HepG2 (cell line): ENCODE results near the gene UBL7. TPM values are rescaled to one million over a fixed set of nuclear protein-coding genes. Genes with fewer than 3 reads are reported as not detected.

ENCODE experiments used
- ATAD3A ChIP-seq: sonication (generic); formaldehyde crosslinking; IDR thresholded peaks from 2 replicates; pipeline ENCODE4 v1.4.0; 2020; ENCODE audit warnings: missing genetic modification reagents
- CEBPG ChIP-seq: IDR thresholded peaks from 2 replicates; pipeline ENCODE4 v1.6.1; 2016
- ERF ChIP-seq: IDR thresholded peaks from 2 replicates; pipeline ENCODE4 v1.6.1; 2018; ENCODE audit warnings: missing biosample characterization, missing genetic modification reagents
- ETV5 ChIP-seq: IDR thresholded peaks from 2 replicates; pipeline ENCODE4 v1.6.1; 2018; ENCODE audit warnings: missing biosample characterization, missing genetic modification reagents, inconsistent platforms, borderline replicate concordance
- FOXK2 ChIP-seq: fragments of 450-650 bp; IDR thresholded peaks from 2 replicates; pipeline ENCODE4 v1.6.1; 2016
- GPN1 ChIP-seq: sonication (generic); formaldehyde crosslinking; IDR thresholded peaks from 2 replicates; pipeline ENCODE4 v1.5.1; 2020; ENCODE audit warnings: missing genetic modification reagents, borderline replicate concordance
- ISL2 ChIP-seq: sonication (generic); formaldehyde crosslinking; IDR thresholded peaks from 2 replicates; pipeline ENCODE4 v1.5.0; 2020; ENCODE audit warnings: missing genetic modification reagents
- RORA ChIP-seq: sonication (generic); formaldehyde crosslinking; IDR thresholded peaks from 2 replicates; pipeline ENCODE4 v1.5.0; 2020; ENCODE audit warnings: mild to moderate bottlenecking, missing genetic modification reagents, moderate library complexity
- SMARCE1 ChIP-seq: fragments of 450-650 bp; IDR thresholded peaks from 2 replicates; pipeline ENCODE4 v1.6.1; 2017; ENCODE audit warnings: borderline replicate concordance
- SRSF1 ChIP-seq: fragments of 200-400 bp; formaldehyde crosslinking; optimal IDR thresholded peaks from 2 replicates; pipeline ENCODE3; 2017; ENCODE audit warnings: mild to moderate bottlenecking, low read depth, low read length, moderate library complexity
- TOPORS ChIP-seq: sonication (generic); formaldehyde crosslinking; IDR thresholded peaks from 2 replicates; pipeline ENCODE4 v1.8.0; 2023; ENCODE audit warnings: mild to moderate bottlenecking, missing genetic modification reagents
- ZFP36L2 ChIP-seq: sonication (generic); formaldehyde crosslinking; IDR thresholded peaks from 2 replicates; pipeline ENCODE4 v1.4.0; 2020; ENCODE audit warnings: missing genetic modification reagents
- ZFP62 ChIP-seq: sonication (generic); formaldehyde crosslinking; IDR thresholded peaks from 2 replicates; pipeline ENCODE4 v1.4.0; 2020; ENCODE audit warnings: missing genetic modification reagents
- ZNF333 ChIP-seq: sonication (generic); formaldehyde crosslinking; IDR thresholded peaks from 2 replicates; pipeline ENCODE4 v1.4.0; 2020; ENCODE audit warnings: mild to moderate bottlenecking, missing genetic modification reagents, borderline replicate concordance
- ZNF615 ChIP-seq: sonication (generic); formaldehyde crosslinking; IDR thresholded peaks from 2 replicates; pipeline ENCODE4 v1.5.0; 2020; ENCODE audit warnings: mild to moderate bottlenecking, missing genetic modification reagents, borderline replicate concordance
- ZNF776 ChIP-seq: sonication (generic); formaldehyde crosslinking; IDR thresholded peaks from 2 replicates; pipeline ENCODE4 v1.4.0; 2020; ENCODE audit warnings: mild to moderate bottlenecking, missing genetic modification reagents
- polyA plus RNA-seq, 8 experiments: library from polyadenylated mRNA; depleted of rRNA in 3 of 8; stranded (reverse) in 7 of 8; unstranded in 1 of 8; fragments of >200 nt; fragmentation: Illumina TruSeq in 4 of 8; extraction: Trizol in 4 of 8; gene quantifications; 2 replicates each; pipeline versions ENCODE4 v1.2.1 to v1.2.3, GENCODE V29; 2011 to 2016; ENCODE audit warnings: low read depth in 4 of 8, missing spikeins in 1 of 8, mixed read lengths in 1 of 8; ENCODE audit not compliant: insufficient read depth in 1 of 8
- total RNA-seq, 5 experiments: library from RNA; depleted of rRNA; stranded (reverse); fragments of >200 nt; fragmentation: Illumina TruSeq; extraction: Trizol; gene quantifications; 2 replicates each; pipeline ENCODE4 v1.2.3, GENCODE V29; 2016; ENCODE audit warnings: low read depth in 1 of 5
- TF ChIP-seq, protein P1 (sequence below): sonication (generic); formaldehyde crosslinking; IDR thresholded peaks from 2 replicates; pipeline ENCODE4 v1.8.0; 2022; ENCODE audit warnings: missing genetic modification reagents, mild to moderate bottlenecking, borderline replicate concordance
- TF ChIP-seq, protein P2 (sequence below): sonication (generic); formaldehyde crosslinking; IDR thresholded peaks from 2 replicates; pipeline ENCODE4 v1.8.1; 2023; ENCODE audit warnings: missing genetic modification reagents, mild to moderate bottlenecking, borderline replicate concordance
- TF ChIP-seq, protein P3 (sequence below), 2 experiments: sonication (generic) in 1 of 2; formaldehyde crosslinking in 1 of 2; IDR thresholded peaks; 2 replicates each; pipeline versions ENCODE4 v1.4.0 to v1.6.1; 2016 to 2020; ENCODE audit warnings: borderline replicate concordance in 1 of 2, low read depth in 1 of 2, mild to moderate bottlenecking in 1 of 2, missing genetic modification reagents in 1 of 2
- TF ChIP-seq, protein P4 (sequence below): IDR thresholded peaks from 2 replicates; pipeline ENCODE4 v1.6.1; 2012; ENCODE audit warnings: low read length, improper control_type of control experiment
- TF ChIP-seq, protein P5 (sequence below): sonication (generic); IDR thresholded peaks from 2 replicates; pipeline ENCODE4 v1.6.1; 2016; ENCODE audit warnings: low read depth, borderline replicate concordance

The UBL7 gene
- total and polyA plus RNA-seq, 2 of the 13 experiments (the other 11 are each of a cell fraction or from before 2014, with no cell fraction given): 55.0 to 63.5 TPM

DNA sequence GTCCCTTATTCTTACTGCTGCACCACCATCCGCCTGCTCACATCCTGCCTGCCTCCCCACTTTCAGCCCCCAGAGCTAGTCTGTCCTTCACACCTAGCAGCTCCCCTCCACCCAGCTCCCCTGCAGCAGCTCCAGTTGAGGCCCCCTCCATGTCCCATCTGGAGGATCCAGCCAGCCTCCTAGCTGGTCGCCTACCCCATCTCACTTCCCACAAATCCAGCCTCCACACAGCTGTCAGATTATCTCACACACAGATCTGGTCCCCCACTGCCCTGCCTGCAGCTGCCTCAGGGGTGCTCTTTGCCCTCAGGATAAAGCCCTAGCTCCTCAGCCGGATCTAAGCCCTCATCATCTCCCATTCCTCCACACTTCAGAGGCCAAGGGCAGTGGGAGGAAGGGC lies 18.4 kb downstream of the UBL7 start (continued):
- TF ChIP-seq, protein P1, sequence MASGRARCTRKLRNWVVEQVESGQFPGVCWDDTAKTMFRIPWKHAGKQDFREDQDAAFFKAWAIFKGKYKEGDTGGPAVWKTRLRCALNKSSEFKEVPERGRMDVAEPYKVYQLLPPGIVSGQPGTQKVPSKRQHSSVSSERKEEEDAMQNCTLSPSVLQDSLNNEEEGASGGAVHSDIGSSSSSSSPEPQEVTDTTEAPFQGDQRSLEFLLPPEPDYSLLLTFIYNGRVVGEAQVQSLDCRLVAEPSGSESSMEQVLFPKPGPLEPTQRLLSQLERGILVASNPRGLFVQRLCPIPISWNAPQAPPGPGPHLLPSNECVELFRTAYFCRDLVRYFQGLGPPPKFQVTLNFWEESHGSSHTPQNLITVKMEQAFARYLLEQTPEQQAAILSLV (CRISPR knock-in tag): no peak
- TF ChIP-seq FOXK2: no peak
- TF ChIP-seq, protein P2, sequence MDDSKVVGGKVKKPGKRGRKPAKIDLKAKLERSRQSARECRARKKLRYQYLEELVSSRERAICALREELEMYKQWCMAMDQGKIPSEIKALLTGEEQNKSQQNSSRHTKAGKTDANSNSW: no peak
- no peak for TF ChIP-seq ZFP36L2
- TF ChIP-seq, protein P3, sequence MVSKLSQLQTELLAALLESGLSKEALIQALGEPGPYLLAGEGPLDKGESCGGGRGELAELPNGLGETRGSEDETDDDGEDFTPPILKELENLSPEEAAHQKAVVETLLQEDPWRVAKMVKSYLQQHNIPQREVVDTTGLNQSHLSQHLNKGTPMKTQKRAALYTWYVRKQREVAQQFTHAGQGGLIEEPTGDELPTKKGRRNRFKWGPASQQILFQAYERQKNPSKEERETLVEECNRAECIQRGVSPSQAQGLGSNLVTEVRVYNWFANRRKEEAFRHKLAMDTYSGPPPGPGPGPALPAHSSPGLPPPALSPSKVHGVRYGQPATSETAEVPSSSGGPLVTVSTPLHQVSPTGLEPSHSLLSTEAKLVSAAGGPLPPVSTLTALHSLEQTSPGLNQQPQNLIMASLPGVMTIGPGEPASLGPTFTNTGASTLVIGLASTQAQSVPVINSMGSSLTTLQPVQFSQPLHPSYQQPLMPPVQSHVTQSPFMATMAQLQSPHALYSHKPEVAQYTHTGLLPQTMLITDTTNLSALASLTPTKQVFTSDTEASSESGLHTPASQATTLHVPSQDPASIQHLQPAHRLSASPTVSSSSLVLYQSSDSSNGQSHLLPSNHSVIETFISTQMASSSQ (IDR thresholded peaks at IDR 0.05; ENCODE audit: low read depth): no peak
- TF ChIP-seq, protein P3 (CRISPR knock-in tag; IDR thresholded peaks at IDR 0.05; ENCODE audit: borderline replicate concordance): no peak
- no peak for TF ChIP-seq ZFP62
- TF ChIP-seq ISL2: no peak
- no peak for TF ChIP-seq SMARCE1
- TF ChIP-seq, protein P4, sequence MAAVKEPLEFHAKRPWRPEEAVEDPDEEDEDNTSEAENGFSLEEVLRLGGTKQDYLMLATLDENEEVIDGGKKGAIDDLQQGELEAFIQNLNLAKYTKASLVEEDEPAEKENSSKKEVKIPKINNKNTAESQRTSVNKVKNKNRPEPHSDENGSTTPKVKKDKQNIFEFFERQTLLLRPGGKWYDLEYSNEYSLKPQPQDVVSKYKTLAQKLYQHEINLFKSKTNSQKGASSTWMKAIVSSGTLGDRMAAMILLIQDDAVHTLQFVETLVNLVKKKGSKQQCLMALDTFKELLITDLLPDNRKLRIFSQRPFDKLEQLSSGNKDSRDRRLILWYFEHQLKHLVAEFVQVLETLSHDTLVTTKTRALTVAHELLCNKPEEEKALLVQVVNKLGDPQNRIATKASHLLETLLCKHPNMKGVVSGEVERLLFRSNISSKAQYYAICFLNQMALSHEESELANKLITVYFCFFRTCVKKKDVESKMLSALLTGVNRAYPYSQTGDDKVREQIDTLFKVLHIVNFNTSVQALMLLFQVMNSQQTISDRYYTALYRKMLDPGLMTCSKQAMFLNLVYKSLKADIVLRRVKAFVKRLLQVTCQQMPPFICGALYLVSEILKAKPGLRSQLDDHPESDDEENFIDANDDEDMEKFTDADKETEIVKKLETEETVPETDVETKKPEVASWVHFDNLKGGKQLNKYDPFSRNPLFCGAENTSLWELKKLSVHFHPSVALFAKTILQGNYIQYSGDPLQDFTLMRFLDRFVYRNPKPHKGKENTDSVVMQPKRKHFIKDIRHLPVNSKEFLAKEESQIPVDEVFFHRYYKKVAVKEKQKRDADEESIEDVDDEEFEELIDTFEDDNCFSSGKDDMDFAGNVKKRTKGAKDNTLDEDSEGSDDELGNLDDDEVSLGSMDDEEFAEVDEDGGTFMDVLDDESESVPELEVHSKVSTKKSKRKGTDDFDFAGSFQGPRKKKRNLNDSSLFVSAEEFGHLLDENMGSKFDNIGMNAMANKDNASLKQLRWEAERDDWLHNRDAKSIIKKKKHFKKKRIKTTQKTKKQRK: no peak
- no peak for TF ChIP-seq ZNF333 (CRISPR knock-in tag)
- no peak for TF ChIP-seq ERF (CRISPR knock-in tag)
- TF ChIP-seq ATAD3A (CRISPR knock-in tag): no peak
- 0 out of 2 replicates have a peak, but pooled peaks have one; percentile 18 for TF ChIP-seq ZNF776 (CRISPR knock-in tag)
- no peak for TF ChIP-seq GPN1 (CRISPR knock-in tag)
- TF ChIP-seq ETV5: 0 out of 2 replicates have a peak, but pooled peaks have one; percentile 38
- TF ChIP-seq, protein P5, sequence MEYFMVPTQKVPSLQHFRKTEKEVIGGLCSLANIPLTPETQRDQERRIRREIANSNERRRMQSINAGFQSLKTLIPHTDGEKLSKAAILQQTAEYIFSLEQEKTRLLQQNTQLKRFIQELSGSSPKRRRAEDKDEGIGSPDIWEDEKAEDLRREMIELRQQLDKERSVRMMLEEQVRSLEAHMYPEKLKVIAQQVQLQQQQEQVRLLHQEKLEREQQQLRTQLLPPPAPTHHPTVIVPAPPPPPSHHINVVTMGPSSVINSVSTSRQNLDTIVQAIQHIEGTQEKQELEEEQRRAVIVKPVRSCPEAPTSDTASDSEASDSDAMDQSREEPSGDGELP: peak; percentile 71; the same call in 1 of the 2 replicates
- TF ChIP-seq CEBPG: 0 out of 2 replicates have a peak, but pooled peaks have one; percentile 8
- TF ChIP-seq RORA (CRISPR knock-in tag): no peak
- no peak for TF ChIP-seq ZNF615 (CRISPR knock-in tag)
- no peak for TF ChIP-seq TOPORS (CRISPR knock-in tag)
- no peak for TF ChIP-seq SRSF1
